Measurements from ENCODE around the gene HEATR5B.

- no peak for TF ChIP-seq EZH2 (IDR thresholded peaks at IDR 0.05)
- TF ChIP-seq POLR2AphosphoS5 (IDR thresholded peaks at IDR 0.05; ENCODE audit: borderline replicate concordance, low read depth, low read length): no peak
- TF ChIP-seq FOXP2 (optimal IDR thresholded peaks at IDR 0.05; ENCODE audit: control extremely low read depth, extremely low read length, insufficient read depth): no peak
Observed at GRCh38 chr2:36973320-36973719, 110.9 kb downstream of the HEATR5B start.

Data from SK-N-MC (cell line).